Liver (tissue), 9 donors: Measurements from ENCODE around the gene HGF. TPM values are rescaled to one million over a fixed set of nuclear protein-coding genes. Genes with fewer than 3 reads are reported as not detected.

ENCODE experiments used
- DNase-seq: peaks from one replicate; pipeline ENCODE4 v3.0.0-alpha.2; 2017; ENCODE audit warnings: low spot score
- H3K27ac ChIP-seq, 2 donors: one replicate each; pipeline ENCODE4 v1.7.0; 2013; ENCODE audit warnings: inconsistent platforms in 2 of 2, low read length in 2 of 2, control low read depth in 1 of 2, low read depth in 1 of 2, mild to moderate bottlenecking in 1 of 2
- H3K27me3 ChIP-seq, 4 donors: one replicate each; pipeline versions ENCODE4 v1.6.1 to v1.7.0; 2013; ENCODE audit warnings: low read length in 3 of 4, inconsistent platforms in 1 of 4, mild to moderate bottlenecking in 1 of 4, moderate library complexity in 1 of 4; ENCODE audit not compliant: control insufficient read depth in 4 of 4, insufficient read depth in 4 of 4
- H3K36me3 ChIP-seq, 4 donors: one replicate each; pipeline versions ENCODE4 v1.6.1 to v1.7.0; 2013; ENCODE audit warnings: low read length in 3 of 4, mild to moderate bottlenecking in 3 of 4, low read depth in 1 of 4, moderate library complexity in 1 of 4; ENCODE audit not compliant: control insufficient read depth in 4 of 4, insufficient read depth in 3 of 4
- H3K4me1 ChIP-seq, 4 donors: one replicate each; pipeline versions ENCODE4 v1.6.1 to v1.7.0; 2013; ENCODE audit warnings: low read length in 3 of 4, mild to moderate bottlenecking in 3 of 4, moderate library complexity in 1 of 4; ENCODE audit not compliant: control insufficient read depth in 4 of 4, insufficient read depth in 4 of 4
- H3K4me3 ChIP-seq, 3 donors: one replicate each; pipeline versions ENCODE4 v1.6.1 to v1.7.0; 2013; ENCODE audit warnings: low read length in 3 of 3, control low read depth in 1 of 3, low read depth in 1 of 3, mild to moderate bottlenecking in 1 of 3
- H3K9ac ChIP-seq, 2 donors: one replicate each; pipeline ENCODE4 v1.7.0; 2013; ENCODE audit warnings: low read length in 2 of 2, mild to moderate bottlenecking in 2 of 2, moderate library complexity in 2 of 2, control low read depth in 1 of 2, low read depth in 1 of 2
- H3K9me3 ChIP-seq, 4 donors: one replicate each; pipeline versions ENCODE4 v1.6.1 to v1.7.0; 2013; ENCODE audit warnings: low read length in 3 of 4; ENCODE audit not compliant: control insufficient read depth in 4 of 4
- ATF3 ChIP-seq: IDR thresholded peaks from 2 replicates; pipeline ENCODE4 v1.6.1; 2016; ENCODE audit warnings: antibody characterized with exemption
- CTCF ChIP-seq: fragments of 150-350 bp; IDR thresholded peaks from 2 replicates; pipeline ENCODE4 v1.5.1; 2017; ENCODE audit warnings: improper control_type of control experiment, low read depth, low read length; ENCODE audit not compliant: missing input control
- EGR1 ChIP-seq, 2 donors: IDR thresholded peaks; 2 replicates each; pipeline ENCODE4 v1.6.1; 2016 to 2018; ENCODE audit warnings: antibody characterized with exemption in 2 of 2, low read depth in 2 of 2
- FOXA2 ChIP-seq: IDR thresholded peaks from 2 replicates; pipeline ENCODE4 v1.6.1; 2016; ENCODE audit warnings: antibody characterized with exemption
- GABPA ChIP-seq, 2 donors: IDR thresholded peaks in 1 of 2; conservative IDR thresholded peaks in 1 of 2; 2 replicates each; pipeline ENCODE4 v1.6.1; 2016; ENCODE audit warnings: antibody characterized with exemption in 2 of 2, mild to moderate bottlenecking in 1 of 2, moderate library complexity in 1 of 2
- HNF4A ChIP-seq, 2 donors: conservative IDR thresholded peaks; 2 replicates each; pipeline ENCODE4 v1.6.1; 2016; ENCODE audit warnings: antibody characterized with exemption in 2 of 2, mild to moderate bottlenecking in 2 of 2
- NR2F2 ChIP-seq: IDR thresholded peaks from 2 replicates; pipeline ENCODE4 v1.6.1; 2016; ENCODE audit warnings: antibody characterized with exemption
- RAD21 ChIP-seq, 2 donors: IDR thresholded peaks; 2 replicates each; pipeline ENCODE4 v1.6.1; 2016; ENCODE audit warnings: antibody characterized with exemption in 2 of 2, mild to moderate bottlenecking in 2 of 2
- SP1 ChIP-seq: IDR thresholded peaks from 2 replicates; pipeline ENCODE4 v1.6.1; 2018; ENCODE audit warnings: antibody characterized with exemption, mild to moderate bottlenecking
- WGBS: extraction: QIAGEN DNeasy Blood & Tissue Kit; methylation state at CpG from one replicate; pipeline ENCODE4 v1.1.7; 2013; 5-methylcytosine and 5-hydroxymethylcytosine counted together
- polyA plus RNA-seq, 2 donors: library from polyadenylated mRNA; stranded (reverse) in 1 of 2; unstranded in 1 of 2; fragments of 200-250 nt in 1 of 2; fragments of >200 nt in 1 of 2; fragmentation: Nextera tagmentation in 1 of 2; extraction: Ambion mirVana in 1 of 2; gene quantifications; one replicate each; pipeline versions ENCODE4 v1.2.1 to v1.2.3, GENCODE V29; 2013 to 2015
- total RNA-seq, 2 donors: library from RNA; depleted of rRNA; stranded (reverse); fragments of >200 nt; gene quantifications; one replicate each; pipeline ENCODE4 v1.2.3, GENCODE V29; 2014
- TF ChIP-seq, protein P1 (sequence below): IDR thresholded peaks from 2 replicates; pipeline ENCODE4 v1.6.1; 2016; ENCODE audit warnings: antibody characterized with exemption, mild to moderate bottlenecking
- TF ChIP-seq, protein P2 (sequence below): IDR thresholded peaks from 2 replicates; pipeline ENCODE4 v1.6.1; 2016; ENCODE audit warnings: antibody characterized with exemption
- donor health status: healthy.
- donor health status: healthy.
- donor health status: healthy.
- donor health status: healthy.
- donor health status: healthy.

The HGF gene
- total and polyA plus RNA-seq, 4 donors, result 12.0 to 29.8 (median 15.3) TPM

DNA sequence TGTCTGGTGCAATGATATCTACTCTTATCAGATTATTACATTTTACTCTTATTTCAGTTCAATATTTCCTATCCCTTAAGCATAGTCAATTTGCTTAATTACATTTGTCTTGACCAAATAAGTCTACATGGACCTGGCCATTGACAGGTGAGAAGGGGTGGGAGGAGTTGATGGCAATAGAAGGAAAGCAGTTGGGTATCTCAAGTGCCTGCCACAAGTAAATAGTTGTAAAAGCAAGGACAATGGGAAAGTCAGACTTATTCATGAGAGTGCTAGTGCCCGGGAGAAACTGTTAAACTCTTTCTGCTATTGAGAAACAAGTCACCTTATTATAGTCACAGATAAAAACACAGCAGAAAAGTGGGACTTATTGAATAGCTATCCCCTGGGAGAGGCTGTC lies 32.4 kb upstream of the HGF start:
- Histone ChIP-seq H3K36me3 (no peaks in the 10 kb centered on the region), H3K9me3 (no peaks in the 10 kb centered on the region), H3K4me1 (no peaks in the 10 kb centered on the region), H3K27ac (no peak overlapping the region), H3K27me3 (peaks cover 0 to 2% (median 0%) of the 10 kb centered on the region in 4 donors), H3K4me3 (no peak overlapping the region), H3K9ac (no peak overlapping the region)
- no peak for TF ChIP-seq RAD21 (IDR thresholded peaks at IDR 0.05)
- TF ChIP-seq, protein P1, sequence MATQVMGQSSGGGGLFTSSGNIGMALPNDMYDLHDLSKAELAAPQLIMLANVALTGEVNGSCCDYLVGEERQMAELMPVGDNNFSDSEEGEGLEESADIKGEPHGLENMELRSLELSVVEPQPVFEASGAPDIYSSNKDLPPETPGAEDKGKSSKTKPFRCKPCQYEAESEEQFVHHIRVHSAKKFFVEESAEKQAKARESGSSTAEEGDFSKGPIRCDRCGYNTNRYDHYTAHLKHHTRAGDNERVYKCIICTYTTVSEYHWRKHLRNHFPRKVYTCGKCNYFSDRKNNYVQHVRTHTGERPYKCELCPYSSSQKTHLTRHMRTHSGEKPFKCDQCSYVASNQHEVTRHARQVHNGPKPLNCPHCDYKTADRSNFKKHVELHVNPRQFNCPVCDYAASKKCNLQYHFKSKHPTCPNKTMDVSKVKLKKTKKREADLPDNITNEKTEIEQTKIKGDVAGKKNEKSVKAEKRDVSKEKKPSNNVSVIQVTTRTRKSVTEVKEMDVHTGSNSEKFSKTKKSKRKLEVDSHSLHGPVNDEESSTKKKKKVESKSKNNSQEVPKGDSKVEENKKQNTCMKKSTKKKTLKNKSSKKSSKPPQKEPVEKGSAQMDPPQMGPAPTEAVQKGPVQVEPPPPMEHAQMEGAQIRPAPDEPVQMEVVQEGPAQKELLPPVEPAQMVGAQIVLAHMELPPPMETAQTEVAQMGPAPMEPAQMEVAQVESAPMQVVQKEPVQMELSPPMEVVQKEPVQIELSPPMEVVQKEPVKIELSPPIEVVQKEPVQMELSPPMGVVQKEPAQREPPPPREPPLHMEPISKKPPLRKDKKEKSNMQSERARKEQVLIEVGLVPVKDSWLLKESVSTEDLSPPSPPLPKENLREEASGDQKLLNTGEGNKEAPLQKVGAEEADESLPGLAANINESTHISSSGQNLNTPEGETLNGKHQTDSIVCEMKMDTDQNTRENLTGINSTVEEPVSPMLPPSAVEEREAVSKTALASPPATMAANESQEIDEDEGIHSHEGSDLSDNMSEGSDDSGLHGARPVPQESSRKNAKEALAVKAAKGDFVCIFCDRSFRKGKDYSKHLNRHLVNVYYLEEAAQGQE, result no peak
- DNase-seq, result no peak
- WGBS, result 15% methylated on average over 1 of the region's 1 CpG

DNA sequence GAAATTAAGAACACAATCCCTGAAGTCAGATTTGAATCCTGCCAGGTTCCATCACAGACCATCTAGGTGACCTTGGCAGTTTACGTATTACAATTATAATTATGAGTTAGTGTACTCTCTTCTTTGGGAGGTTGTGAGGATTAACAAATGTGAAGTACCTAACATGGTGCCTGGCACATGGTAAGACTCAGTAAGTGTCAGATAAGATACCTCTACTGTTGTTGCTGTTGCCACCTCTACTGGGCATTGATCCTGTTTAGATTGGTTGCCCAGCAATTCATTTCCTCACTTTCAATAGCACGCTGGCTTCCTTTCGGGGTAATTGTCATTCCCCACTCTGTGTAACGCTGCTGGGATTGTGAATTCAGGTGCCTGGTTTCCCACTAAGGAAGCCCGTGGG lies 31.7 kb upstream of the HGF start:
- no peak overlapping the region for H3K27ac ChIP-seq
- H3K9ac ChIP-seq, result no peak overlapping the region
- TF ChIP-seq EGR1 (IDR thresholded peaks at IDR 0.05; ENCODE audit: low read depth in 2 of 2) (no peak), NR2F2 (no peak), SP1 (no peak), HNF4A (conservative IDR thresholded peaks at IDR 0.05) (no peak), ATF3 (no peak), GABPA (IDR thresholded peaks at IDR 0.05 in 1 of 2, conservative IDR thresholded peaks at IDR 0.05 in 1 of 2) (no peak), RAD21 (IDR thresholded peaks at IDR 0.05) (no peak), CTCF (no peak), FOXA2 (no peak)
- TF ChIP-seq, protein P1, result no peak
- TF ChIP-seq, protein P2, sequence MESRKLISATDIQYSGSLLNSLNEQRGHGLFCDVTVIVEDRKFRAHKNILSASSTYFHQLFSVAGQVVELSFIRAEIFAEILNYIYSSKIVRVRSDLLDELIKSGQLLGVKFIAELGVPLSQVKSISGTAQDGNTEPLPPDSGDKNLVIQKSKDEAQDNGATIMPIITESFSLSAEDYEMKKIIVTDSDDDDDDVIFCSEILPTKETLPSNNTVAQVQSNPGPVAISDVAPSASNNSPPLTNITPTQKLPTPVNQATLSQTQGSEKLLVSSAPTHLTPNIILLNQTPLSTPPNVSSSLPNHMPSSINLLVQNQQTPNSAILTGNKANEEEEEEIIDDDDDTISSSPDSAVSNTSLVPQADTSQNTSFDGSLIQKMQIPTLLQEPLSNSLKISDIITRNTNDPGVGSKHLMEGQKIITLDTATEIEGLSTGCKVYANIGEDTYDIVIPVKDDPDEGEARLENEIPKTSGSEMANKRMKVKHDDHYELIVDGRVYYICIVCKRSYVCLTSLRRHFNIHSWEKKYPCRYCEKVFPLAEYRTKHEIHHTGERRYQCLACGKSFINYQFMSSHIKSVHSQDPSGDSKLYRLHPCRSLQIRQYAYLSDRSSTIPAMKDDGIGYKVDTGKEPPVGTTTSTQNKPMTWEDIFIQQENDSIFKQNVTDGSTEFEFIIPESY, result no peak
- H3K27me3 ChIP-seq, result peaks cover 0 to 2% (median 0%) of the 10 kb centered on the region in 4 donors
- H3K36me3 ChIP-seq, result no peaks in the 10 kb centered on the region
- H3K4me3 ChIP-seq, result no peak overlapping the region
- 89% methylated on average over 5 of the region's 5 CpGs for WGBS
- no peak for DNase-seq
- H3K4me1 ChIP-seq, result no peaks in the 10 kb centered on the region
- no peaks in the 10 kb centered on the region for H3K9me3 ChIP-seq
